ENCODE results near the gene CDH4.

Gene CDH4

DNA sequence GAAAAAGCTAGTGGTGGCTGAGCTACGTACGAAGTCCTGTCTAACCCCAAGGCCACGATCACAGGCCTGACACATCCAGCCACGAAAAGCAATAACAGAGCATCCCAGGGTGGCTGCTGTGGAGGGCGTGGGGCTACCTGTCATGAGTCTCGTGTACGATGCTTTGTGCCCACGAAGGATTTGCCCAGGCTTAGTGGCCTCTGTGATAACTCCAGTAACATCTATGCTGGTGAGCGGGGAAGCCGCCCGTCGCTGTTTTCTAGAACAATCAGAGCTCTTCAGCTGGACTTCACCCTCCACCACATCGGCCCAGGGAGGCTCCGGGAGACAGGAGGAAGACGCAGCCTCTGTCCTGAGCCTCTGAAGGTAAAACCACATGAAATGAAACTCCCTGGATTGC, 563.1 kb downstream of the CDH4 start:
- TF ChIP-seq ZNF274 (IDR thresholded peaks at IDR 0.05; ENCODE audit: low read depth, low read length): no peak
- no peak overlapping the region for H3K4me3 ChIP-seq (ENCODE audit: low read length)

- no peak for TF ChIP-seq ZNF274 (IDR thresholded peaks at IDR 0.05; ENCODE audit: low read depth, low read length)
- H3K4me3 ChIP-seq (ENCODE audit: low read length): no peak overlapping the region
Observed at GRCh38 chr20:61815678-61816077, 563.6 kb downstream of the CDH4 start.

- no peak for TF ChIP-seq ZNF274 (IDR thresholded peaks at IDR 0.05; ENCODE audit: low read depth, low read length)
- H3K4me3 ChIP-seq (ENCODE audit: low read length): no peak overlapping the region
Observed at GRCh38 chr20:61816606-61817460, 564.8 kb downstream of the CDH4 start.

- TF ChIP-seq ZNF274 (IDR thresholded peaks at IDR 0.05; ENCODE audit: low read depth, low read length): no peak
- no peak overlapping the region for H3K4me3 ChIP-seq (ENCODE audit: low read length)
Observed at GRCh38 chr20:61817575-61817974, 565.5 kb downstream of the CDH4 start.

GRCh38 chr20:61818746-61819573, 566.9 kb downstream of the CDH4 start:
- no peak overlapping the region for H3K4me3 ChIP-seq (ENCODE audit: low read length)
- TF ChIP-seq ZNF274 (IDR thresholded peaks at IDR 0.05; ENCODE audit: low read depth, low read length): no peak

- no peak overlapping the region for H3K4me3 ChIP-seq (ENCODE audit: low read length)
- TF ChIP-seq ZNF274 (IDR thresholded peaks at IDR 0.05; ENCODE audit: low read depth, low read length): no peak
Observed at GRCh38 chr20:61819574-61819846, 567.4 kb downstream of the CDH4 start.

GRCh38 chr20:61819921-61820825, 568.1 kb downstream of the CDH4 start:
- no peak overlapping the region for H3K4me3 ChIP-seq (ENCODE audit: low read length)
- TF ChIP-seq ZNF274 (IDR thresholded peaks at IDR 0.05; ENCODE audit: low read depth, low read length): no peak

DNA sequence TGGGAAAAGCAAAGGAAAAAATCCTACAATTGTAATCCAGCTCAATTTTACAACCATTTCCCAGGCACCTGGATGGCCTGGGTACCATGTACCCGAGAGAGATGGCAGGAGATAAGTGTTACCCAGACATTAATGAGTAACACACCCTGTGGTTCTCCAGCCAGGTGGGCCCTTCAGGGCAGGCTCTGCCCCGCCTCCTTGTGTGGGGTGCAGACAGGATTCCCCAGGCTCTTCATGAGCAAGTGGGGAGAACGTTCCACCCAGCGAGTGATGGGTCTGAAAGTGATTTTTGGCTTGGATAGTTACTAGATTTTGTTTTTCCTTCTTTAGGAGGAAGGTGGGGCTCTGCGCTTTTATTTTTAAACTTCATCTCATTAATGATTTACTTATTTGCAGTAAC, 569.7 kb downstream of the CDH4 start:
- no peak overlapping the region for H3K4me3 ChIP-seq (ENCODE audit: low read length)
- TF ChIP-seq ZNF274 (IDR thresholded peaks at IDR 0.05; ENCODE audit: low read depth, low read length): no peak

GRCh38 chr20:61822396-61822795, 570.3 kb downstream of the CDH4 start:
- no peak overlapping the region for H3K4me3 ChIP-seq (ENCODE audit: low read length)
- TF ChIP-seq ZNF274 (IDR thresholded peaks at IDR 0.05; ENCODE audit: low read depth, low read length): no peak

DNA sequence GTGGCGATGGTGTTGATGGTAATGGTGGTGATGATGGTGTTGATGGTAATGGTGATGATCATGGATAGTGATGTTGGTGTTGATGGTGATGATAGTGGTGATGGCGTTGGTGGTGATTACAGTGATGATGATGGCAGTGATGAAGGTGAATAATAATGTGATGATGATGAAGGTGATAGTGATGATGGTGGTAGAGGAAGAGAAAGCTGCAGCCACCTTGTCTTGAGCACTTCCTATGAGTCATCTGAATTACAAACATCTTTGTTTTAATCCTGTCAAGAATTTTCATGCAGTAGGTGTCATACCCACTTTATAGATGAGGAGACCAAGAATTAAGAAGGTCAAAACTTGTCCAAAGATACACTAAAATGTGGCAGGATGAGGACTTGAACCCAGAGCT, 571.2 kb downstream of the CDH4 start:
- TF ChIP-seq ZNF274 (IDR thresholded peaks at IDR 0.05; ENCODE audit: low read depth, low read length): no peak
- H3K4me3 ChIP-seq (ENCODE audit: low read length): no peak overlapping the region

DNA sequence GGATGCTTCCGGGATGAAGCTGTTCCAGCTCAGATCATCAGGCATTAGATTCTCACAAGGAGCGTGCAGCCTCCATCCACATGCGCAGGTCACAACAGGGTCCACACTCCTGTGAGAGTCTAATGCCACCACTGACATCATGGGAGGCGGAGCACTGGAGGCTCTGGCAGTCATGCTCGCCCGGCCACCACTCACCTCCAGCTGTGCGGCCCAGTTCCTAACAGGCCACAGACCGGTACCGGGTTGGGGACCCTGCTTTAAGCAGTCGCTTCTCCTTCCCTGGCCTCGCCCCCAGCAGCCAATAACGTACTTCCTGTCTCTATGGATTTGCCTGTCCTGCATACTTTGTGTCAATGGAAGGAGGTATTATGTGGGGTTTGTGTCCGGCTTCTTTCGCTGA, 576.8 kb downstream of the CDH4 start:
- TF ChIP-seq ZNF274 (IDR thresholded peaks at IDR 0.05; ENCODE audit: low read depth, low read length): no peak
- H3K4me3 ChIP-seq (ENCODE audit: low read length): no peak overlapping the region

DNA sequence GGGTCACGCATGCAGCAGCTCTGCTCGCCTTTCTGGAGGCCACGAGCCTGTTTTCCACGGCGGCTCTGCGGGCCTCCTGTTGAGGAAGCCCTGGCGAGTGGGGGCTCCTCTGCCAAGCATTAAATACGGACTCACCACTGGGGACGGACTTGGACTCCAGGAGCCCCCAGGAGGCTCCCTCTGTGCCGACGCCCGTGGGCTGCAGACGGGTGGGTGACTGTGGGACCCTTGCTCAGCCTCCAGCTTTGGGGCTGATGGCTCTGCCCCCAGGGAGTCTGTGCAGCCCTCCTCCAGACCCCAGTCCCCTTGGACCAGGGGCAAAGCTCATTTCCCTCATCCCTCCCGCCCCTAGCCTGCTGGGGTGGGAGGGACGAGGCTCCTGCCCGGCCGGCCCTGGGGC, 577.5 kb downstream of the CDH4 start:
- H3K4me3 ChIP-seq (ENCODE audit: low read length): no peak overlapping the region
- TF ChIP-seq ZNF274 (IDR thresholded peaks at IDR 0.05; ENCODE audit: low read depth, low read length): no peak

GRCh38 chr20:61830241-61830930, 578.3 kb downstream of the CDH4 start:
- no peak overlapping the region for H3K4me3 ChIP-seq (ENCODE audit: low read length)
- TF ChIP-seq ZNF274 (IDR thresholded peaks at IDR 0.05; ENCODE audit: low read depth, low read length): no peak

- H3K4me3 ChIP-seq (ENCODE audit: low read length): no peak overlapping the region
- no peak for TF ChIP-seq ZNF274 (IDR thresholded peaks at IDR 0.05; ENCODE audit: low read depth, low read length)
Observed at GRCh38 chr20:61830991-61831390, 578.9 kb downstream of the CDH4 start.

All from GM08714 (cell line).